ENCODE results near the gene PSG1.
"Not testable (repeated sequence)": the region's sequence is repeated elsewhere in the genome, so short reads cannot be mapped to it uniquely, and the experiment has no call there.

DNA sequence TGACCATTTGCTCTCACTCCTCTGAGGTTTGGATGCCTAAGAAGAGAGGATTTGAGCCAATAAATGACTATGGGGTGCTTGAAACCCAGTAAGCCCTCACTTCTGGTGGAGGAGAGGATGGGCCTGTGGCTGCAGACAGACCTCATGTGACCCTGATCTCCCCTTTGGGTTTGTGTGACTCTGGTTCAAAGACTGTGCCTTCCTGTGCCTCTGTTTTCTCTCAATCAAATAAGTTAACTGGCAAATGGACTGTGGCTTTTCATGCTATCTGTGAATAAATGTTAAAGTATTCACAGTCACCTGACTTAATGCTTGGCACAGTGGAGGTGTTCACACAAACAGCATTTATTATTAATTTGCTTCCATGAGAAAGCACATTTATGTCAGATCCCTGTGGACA, 26.7 kb downstream of the PSG1 start:
- TF ChIP-seq EZH2phosphoT487 (IDR thresholded peaks at IDR 0.05; ENCODE audit: low read depth, severe bottlenecking, unreplicated experiment): not testable (repeated sequence)
- TF ChIP-seq, protein P1, sequence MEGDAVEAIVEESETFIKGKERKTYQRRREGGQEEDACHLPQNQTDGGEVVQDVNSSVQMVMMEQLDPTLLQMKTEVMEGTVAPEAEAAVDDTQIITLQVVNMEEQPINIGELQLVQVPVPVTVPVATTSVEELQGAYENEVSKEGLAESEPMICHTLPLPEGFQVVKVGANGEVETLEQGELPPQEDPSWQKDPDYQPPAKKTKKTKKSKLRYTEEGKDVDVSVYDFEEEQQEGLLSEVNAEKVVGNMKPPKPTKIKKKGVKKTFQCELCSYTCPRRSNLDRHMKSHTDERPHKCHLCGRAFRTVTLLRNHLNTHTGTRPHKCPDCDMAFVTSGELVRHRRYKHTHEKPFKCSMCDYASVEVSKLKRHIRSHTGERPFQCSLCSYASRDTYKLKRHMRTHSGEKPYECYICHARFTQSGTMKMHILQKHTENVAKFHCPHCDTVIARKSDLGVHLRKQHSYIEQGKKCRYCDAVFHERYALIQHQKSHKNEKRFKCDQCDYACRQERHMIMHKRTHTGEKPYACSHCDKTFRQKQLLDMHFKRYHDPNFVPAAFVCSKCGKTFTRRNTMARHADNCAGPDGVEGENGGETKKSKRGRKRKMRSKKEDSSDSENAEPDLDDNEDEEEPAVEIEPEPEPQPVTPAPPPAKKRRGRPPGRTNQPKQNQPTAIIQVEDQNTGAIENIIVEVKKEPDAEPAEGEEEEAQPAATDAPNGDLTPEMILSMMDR (IDR thresholded peaks at IDR 0.05; ENCODE audit: poor library complexity): not testable (repeated sequence)

Data from hepatocyte (in vitro differentiated cells).